ENCODE measurements around the gene METTL24. TPM values are rescaled to one million over a fixed set of nuclear protein-coding genes. Genes with fewer than 3 reads are reported as not detected.

The METTL24 gene
- total and polyA plus RNA-seq, 2 of the 13 experiments (the other 11 are each of a cell fraction or from before 2014, with no cell fraction given), result not detected

DNA sequence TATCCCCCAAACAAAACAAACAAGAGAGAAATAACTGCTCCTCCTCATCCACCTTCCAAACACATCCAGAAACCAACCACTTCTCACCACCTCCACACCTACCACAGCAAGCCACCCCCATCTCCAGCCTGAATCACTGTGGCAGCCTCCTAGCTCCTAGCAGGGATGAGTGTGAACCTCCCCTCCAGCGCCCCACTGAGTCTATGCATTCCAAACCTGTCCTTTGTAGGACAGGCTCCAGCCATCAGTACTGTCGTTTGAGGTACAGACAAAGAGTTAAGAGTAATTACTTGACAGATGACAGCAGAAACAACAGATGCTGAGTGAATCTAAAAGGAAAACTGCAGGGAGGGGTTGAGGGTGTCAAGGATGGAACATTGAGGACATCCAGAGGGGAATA lies 2.4 kb downstream of the METTL24 start (continued):
- TF ChIP-seq, protein P1, sequence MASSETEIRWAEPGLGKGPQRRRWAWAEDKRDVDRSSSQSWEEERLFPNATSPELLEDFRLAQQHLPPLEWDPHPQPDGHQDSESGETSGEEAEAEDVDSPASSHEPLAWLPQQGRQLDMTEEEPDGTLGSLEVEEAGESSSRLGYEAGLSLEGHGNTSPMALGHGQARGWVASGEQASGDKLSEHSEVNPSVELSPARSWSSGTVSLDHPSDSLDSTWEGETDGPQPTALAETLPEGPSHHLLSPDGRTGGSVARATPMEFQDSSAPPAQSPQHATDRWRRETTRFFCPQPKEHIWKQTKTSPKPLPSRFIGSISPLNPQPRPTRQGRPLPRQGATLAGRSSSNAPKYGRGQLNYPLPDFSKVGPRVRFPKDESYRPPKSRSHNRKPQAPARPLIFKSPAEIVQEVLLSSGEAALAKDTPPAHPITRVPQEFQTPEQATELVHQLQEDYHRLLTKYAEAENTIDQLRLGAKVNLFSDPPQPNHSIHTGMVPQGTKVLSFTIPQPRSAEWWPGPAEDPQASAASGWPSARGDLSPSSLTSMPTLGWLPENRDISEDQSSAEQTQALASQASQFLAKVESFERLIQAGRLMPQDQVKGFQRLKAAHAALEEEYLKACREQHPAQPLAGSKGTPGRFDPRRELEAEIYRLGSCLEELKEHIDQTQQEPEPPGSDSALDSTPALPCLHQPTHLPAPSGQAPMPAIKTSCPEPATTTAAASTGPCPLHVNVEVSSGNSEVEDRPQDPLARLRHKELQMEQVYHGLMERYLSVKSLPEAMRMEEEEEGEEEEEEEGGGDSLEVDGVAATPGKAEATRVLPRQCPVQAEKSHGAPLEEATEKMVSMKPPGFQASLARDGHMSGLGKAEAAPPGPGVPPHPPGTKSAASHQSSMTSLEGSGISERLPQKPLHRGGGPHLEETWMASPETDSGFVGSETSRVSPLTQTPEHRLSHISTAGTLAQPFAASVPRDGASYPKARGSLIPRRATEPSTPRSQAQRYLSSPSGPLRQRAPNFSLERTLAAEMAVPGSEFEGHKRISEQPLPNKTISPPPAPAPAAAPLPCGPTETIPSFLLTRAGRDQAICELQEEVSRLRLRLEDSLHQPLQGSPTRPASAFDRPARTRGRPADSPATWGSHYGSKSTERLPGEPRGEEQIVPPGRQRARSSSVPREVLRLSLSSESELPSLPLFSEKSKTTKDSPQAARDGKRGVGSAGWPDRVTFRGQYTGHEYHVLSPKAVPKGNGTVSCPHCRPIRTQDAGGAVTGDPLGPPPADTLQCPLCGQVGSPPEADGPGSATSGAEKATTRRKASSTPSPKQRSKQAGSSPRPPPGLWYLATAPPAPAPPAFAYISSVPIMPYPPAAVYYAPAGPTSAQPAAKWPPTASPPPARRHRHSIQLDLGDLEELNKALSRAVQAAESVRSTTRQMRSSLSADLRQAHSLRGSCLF (CRISPR knock-in tag; IDR thresholded peaks at IDR 0.05; ENCODE audit: borderline replicate concordance), result no peak

DNA sequence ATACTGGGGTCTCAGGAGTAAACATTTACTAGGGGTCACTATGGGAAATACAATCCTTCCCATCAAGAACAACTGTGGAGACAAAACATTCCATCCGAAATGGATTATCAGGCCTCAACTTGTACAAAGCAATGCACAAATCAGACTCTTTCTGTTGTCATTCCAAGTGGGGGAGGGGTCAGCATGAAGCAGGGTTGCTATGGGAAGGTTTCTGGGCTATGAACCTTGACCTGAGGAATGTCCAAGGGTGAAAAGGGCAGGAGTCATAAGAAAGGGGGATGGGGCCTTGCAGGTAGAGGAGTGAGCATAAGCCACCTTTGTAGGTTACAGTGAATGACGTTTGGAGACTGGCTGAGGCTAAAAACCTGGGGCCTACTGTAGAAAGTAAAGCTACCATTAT lies 3.1 kb downstream of the METTL24 start:
- ChIA-PET POLR2A (no interaction called here), CTCF (ENCODE audit: low intra/inter-chr PET ratio, low total read pairs) (no interaction called here)
- Histone ChIP-seq H3K9me3 (ENCODE audit: low read length) (no peaks in the 10 kb centered on the region), H3K36me3 (replicated peaks in 1 of 2; ENCODE audit: control insufficient read depth in 1 of 2, insufficient read depth in 2 of 2, low read length in 2 of 2) (no peaks in the 10 kb centered on the region), H2AFZ (ENCODE audit: low read length) (no peak overlapping the region), H3K4me1 (ENCODE audit: insufficient read depth, low read length) (peaks cover 27% of the 10 kb centered on the region), H3K79me2 (ENCODE audit: insufficient read depth, low read length) (no peaks in the 10 kb centered on the region), H3K9ac (ENCODE audit: insufficient read depth, low read depth, low read length) (no peak overlapping the region), H3K4me2 (ENCODE audit: low read depth, low read length) (no peak overlapping the region), H3K4me3 (replicated peaks in 1 of 3; ENCODE audit: insufficient read depth in 1 of 3, low read depth in 2 of 3, low read length in 3 of 3) (no peak overlapping the region), H3K27ac (ENCODE audit: extremely low read length, insufficient read depth, low read length) (no peak overlapping the region), H4K20me1 (ENCODE audit: insufficient read depth, low read length) (no peaks in the 10 kb centered on the region), H3K27me3 (ENCODE audit: control insufficient read depth in 1 of 2, insufficient read depth in 2 of 2, low read length in 2 of 2) (no peaks in the 10 kb centered on the region; a peak in 1 of 5 replicates)
- in situ Hi-C loops (cut with HindIII; ENCODE audit: extremely low pct_ligation_motif_present, low pct_unique_long_range_greater_than_20kb), result no loop called here
- DNase-seq (ENCODE audit: low spot score) (no peak), FAIRE-seq (no peak), ATAC-seq (no peak)
- BruUV-seq (replicated peaks), result no TSS peak
- intact Hi-C loops (cut with micrococcal nuclease; ENCODE audit: unreplicated experiment), result no loop called here
- TF ChIP-seq HNF4G (IDR thresholded peaks at IDR 0.05; ENCODE audit: borderline replicate concordance, low read depth, low read length) (peak; percentile 29; the same call in 1 of the 2 replicates), HNF4G (CRISPR knock-in tag; IDR thresholded peaks at IDR 0.05; ENCODE audit: borderline replicate concordance, low read depth) (no peak), ZNF510 (CRISPR knock-in tag; IDR thresholded peaks at IDR 0.05; ENCODE audit: low read depth) (no peak), NR2F1 (CRISPR knock-in tag; IDR thresholded peaks at IDR 0.05) (peak in 1 of 2 experiments; percentile 27; a peak in 1 of 4 replicates)
- TF ChIP-seq, protein P2, sequence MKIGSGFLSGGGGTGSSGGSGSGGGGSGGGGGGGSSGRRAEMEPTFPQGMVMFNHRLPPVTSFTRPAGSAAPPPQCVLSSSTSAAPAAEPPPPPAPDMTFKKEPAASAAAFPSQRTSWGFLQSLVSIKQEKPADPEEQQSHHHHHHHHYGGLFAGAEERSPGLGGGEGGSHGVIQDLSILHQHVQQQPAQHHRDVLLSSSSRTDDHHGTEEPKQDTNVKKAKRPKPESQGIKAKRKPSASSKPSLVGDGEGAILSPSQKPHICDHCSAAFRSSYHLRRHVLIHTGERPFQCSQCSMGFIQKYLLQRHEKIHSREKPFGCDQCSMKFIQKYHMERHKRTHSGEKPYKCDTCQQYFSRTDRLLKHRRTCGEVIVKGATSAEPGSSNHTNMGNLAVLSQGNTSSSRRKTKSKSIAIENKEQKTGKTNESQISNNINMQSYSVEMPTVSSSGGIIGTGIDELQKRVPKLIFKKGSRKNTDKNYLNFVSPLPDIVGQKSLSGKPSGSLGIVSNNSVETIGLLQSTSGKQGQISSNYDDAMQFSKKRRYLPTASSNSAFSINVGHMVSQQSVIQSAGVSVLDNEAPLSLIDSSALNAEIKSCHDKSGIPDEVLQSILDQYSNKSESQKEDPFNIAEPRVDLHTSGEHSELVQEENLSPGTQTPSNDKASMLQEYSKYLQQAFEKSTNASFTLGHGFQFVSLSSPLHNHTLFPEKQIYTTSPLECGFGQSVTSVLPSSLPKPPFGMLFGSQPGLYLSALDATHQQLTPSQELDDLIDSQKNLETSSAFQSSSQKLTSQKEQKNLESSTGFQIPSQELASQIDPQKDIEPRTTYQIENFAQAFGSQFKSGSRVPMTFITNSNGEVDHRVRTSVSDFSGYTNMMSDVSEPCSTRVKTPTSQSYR (CRISPR knock-in tag; IDR thresholded peaks at IDR 0.05; ENCODE audit: borderline replicate concordance), result peak; percentile 87
- WGBS (ENCODE audit: low lambda C conversion rate), result 0% methylated on average over 2 of the region's 2 CpGs

All from HepG2 (cell line).